Activated CD8-positive, alpha-beta T cell treated with anti-CD3 and anti-CD28 coated beads for 36 hours (primary cell): Measurements from ENCODE around the gene SRSF12. TPM values are rescaled to one million over a fixed set of nuclear protein-coding genes. Genes with fewer than 3 reads are reported as not detected.

ENCODE experiments used
- ATAC-seq: fragments of 200-7000 bp; cut with Tn5 transposase; one replicate; pipeline ENCODE4 v1.10.0; 2021; ENCODE audit warnings: mild to moderate bottlenecking, moderate library complexity
- CTCF ChIA-PET: fragments of 350-600 bp; sonication (Branson Sonifier 250); formaldehyde crosslinking; loops from one replicate; lab custom pipeline; 2021; ENCODE audit warnings: antibody characterized with exemption; lab: Charles Lee
- POLR2A ChIA-PET: fragments of 350-600 bp; sonication (Branson Sonifier 250); formaldehyde crosslinking; loops from one replicate; lab custom pipeline; 2021; ENCODE audit warnings: antibody characterized with exemption; lab: Charles Lee
- DNase-seq: peaks from one replicate; pipeline ENCODE4 v3.0.0-alpha.2; 2020
- H3K27ac Mint-ChIP-seq: one replicate; pipeline ENCODE4 v1.8.0; 2021; ENCODE audit warnings: mild to moderate bottlenecking, mixed read lengths
- H3K27me3 Mint-ChIP-seq: one replicate; pipeline ENCODE4 v1.8.0; 2021; ENCODE audit warnings: mixed read lengths
- H3K36me3 Mint-ChIP-seq: one replicate; pipeline ENCODE4 v1.8.0; 2021; ENCODE audit warnings: low read depth, mixed read lengths
- H3K4me1 Mint-ChIP-seq: one replicate; pipeline ENCODE4 v1.8.0; 2021; ENCODE audit warnings: low read depth, mixed read lengths
- H3K4me3 Mint-ChIP-seq: one replicate; pipeline ENCODE4 v1.8.0; 2021; ENCODE audit warnings: mild to moderate bottlenecking, moderate library complexity, mixed read lengths
- H3K9me3 Mint-ChIP-seq: one replicate; pipeline ENCODE4 v1.8.0; 2021; ENCODE audit warnings: mixed read lengths
- intact Hi-C: fragments of 100-400 bp; cut with micrococcal nuclease; formaldehyde crosslinking; loops from one replicate; pipeline ENCODE4 v1.10.0; 2022
- total RNA-seq, 2 experiments: library from RNA; stranded (reverse); gene quantifications; one replicate each; pipeline ENCODE4 v1.2.3, GENCODE V29; 2021
- TF ChIP-seq, protein P1 (sequence below): fragments of 200-600 bp; IDR thresholded peaks from one replicate; pipeline ENCODE4 v1.8.0; 2022; ENCODE audit warnings: antibody characterized with exemption, mild to moderate bottlenecking

Gene SRSF12
- total RNA-seq, 2 experiments from 2014 or later, result 0.83 to 1.1 TPM

DNA sequence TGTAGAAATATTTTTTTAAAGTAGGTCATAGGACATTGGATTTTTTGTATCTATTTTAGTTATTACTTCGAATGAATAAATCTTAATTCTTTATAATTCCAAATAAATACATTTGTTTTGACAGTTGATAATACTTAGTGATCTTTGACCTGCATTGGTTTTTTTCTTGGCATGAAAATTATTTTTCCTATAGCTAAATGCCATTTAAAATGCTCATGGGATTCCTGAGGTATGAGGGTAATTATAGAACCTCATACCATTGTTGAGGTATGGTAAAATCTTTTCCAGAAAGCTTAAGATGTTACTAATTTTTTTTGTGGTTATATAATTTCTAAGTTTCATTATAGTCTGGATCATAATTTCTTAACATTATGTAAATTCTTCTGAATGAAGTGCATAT lies 36.3 kb upstream of the SRSF12 start:
- H3K27me3 Mint-ChIP-seq, result no peaks in the 10 kb centered on the region
- DNase-seq, result no peak
- peaks cover 4% of the 10 kb centered on the region for H3K4me1 Mint-ChIP-seq
- peaks cover 37% of the 10 kb centered on the region for H3K36me3 Mint-ChIP-seq
- ChIA-PET CTCF (interaction anchor here (0.8 to 1.3 kb wide), 2 partner anchors 181 to 218 kb away, joined by 3 to 4 read pairs; no protein-coding TSS in a partner anchor), POLR2A (interaction anchor here (1.1 kb wide), 1 partner anchor 8 kb away, joined by 8 read pairs; the partner anchor contains the start of gene PM20D2)
- TF ChIP-seq, protein P1, sequence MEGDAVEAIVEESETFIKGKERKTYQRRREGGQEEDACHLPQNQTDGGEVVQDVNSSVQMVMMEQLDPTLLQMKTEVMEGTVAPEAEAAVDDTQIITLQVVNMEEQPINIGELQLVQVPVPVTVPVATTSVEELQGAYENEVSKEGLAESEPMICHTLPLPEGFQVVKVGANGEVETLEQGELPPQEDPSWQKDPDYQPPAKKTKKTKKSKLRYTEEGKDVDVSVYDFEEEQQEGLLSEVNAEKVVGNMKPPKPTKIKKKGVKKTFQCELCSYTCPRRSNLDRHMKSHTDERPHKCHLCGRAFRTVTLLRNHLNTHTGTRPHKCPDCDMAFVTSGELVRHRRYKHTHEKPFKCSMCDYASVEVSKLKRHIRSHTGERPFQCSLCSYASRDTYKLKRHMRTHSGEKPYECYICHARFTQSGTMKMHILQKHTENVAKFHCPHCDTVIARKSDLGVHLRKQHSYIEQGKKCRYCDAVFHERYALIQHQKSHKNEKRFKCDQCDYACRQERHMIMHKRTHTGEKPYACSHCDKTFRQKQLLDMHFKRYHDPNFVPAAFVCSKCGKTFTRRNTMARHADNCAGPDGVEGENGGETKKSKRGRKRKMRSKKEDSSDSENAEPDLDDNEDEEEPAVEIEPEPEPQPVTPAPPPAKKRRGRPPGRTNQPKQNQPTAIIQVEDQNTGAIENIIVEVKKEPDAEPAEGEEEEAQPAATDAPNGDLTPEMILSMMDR, result no peak
- H3K9me3 Mint-ChIP-seq, result no peaks in the 10 kb centered on the region
- no peak for ATAC-seq
- no peak overlapping the region for H3K27ac Mint-ChIP-seq
- no peak overlapping the region for H3K4me3 Mint-ChIP-seq
- intact Hi-C loops, result no loop called here

DNA sequence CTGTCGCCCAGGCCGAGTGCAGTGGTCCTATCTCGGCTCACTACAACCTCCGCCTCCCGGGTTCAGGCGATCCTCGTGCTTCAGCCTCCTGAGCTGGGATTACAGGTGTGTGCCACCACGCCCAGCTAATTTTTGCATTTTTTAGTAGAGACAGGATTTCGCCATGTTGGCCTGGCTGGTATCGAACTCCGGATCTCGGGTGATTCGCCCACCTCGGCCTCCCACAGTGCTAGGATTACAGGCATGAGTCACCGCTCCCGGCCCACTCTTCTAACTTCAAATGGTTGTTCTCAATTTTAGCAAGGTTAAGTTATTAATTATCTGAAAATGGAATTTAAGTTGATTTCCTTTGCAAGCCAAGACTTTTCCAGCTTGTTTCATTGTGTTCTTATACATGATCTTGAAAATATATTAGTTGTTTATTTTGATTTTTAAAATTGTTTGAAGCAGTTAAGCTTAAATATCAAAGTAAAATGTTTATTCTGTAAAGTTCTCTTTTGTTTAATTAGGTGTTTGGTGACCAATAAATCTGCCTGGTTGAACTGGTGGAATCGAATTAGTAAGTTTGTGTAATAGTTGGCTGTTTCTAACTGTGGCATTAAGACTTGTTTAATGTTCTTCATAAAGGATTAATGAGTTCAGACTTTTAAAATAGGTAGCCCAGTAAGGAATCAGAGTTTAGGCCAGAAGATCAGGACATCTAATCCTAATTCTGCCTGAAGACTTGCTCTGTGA lies 30.3 kb upstream of the SRSF12 start:
- POLR2A ChIA-PET, result interaction anchor here (0.6 to 8.0 kb wide), 4 partner anchors 9 to 66 kb away, joined by 3 to 108 read pairs (median 4); partner anchors contain the start of gene PNRC1
- H3K27ac Mint-ChIP-seq, result no peak overlapping the region
- TF ChIP-seq, protein P1, result no peak
- CTCF ChIA-PET, result interaction anchor here (1.0 to 3.8 kb wide), 5 partner anchors 8 to 165 kb away, joined by 3 to 22 read pairs (median 6); partner anchors contain the start of gene PNRC1
- no peaks in the 10 kb centered on the region for H3K9me3 Mint-ChIP-seq
- H3K4me1 Mint-ChIP-seq, result peaks cover 33% of the 10 kb centered on the region
- ATAC-seq, result no peak
- intact Hi-C loops, result loop anchor here (10.0 kb wide), 1 partner anchor 163 kb away; no protein-coding TSS in a partner anchor
- peak overlapping the region; percentile 58 for H3K4me3 Mint-ChIP-seq
- peaks cover 32% of the 10 kb centered on the region for H3K36me3 Mint-ChIP-seq
- peak; percentile 67 for DNase-seq
- H3K27me3 Mint-ChIP-seq, result peaks cover 2% of the 10 kb centered on the region

DNA sequence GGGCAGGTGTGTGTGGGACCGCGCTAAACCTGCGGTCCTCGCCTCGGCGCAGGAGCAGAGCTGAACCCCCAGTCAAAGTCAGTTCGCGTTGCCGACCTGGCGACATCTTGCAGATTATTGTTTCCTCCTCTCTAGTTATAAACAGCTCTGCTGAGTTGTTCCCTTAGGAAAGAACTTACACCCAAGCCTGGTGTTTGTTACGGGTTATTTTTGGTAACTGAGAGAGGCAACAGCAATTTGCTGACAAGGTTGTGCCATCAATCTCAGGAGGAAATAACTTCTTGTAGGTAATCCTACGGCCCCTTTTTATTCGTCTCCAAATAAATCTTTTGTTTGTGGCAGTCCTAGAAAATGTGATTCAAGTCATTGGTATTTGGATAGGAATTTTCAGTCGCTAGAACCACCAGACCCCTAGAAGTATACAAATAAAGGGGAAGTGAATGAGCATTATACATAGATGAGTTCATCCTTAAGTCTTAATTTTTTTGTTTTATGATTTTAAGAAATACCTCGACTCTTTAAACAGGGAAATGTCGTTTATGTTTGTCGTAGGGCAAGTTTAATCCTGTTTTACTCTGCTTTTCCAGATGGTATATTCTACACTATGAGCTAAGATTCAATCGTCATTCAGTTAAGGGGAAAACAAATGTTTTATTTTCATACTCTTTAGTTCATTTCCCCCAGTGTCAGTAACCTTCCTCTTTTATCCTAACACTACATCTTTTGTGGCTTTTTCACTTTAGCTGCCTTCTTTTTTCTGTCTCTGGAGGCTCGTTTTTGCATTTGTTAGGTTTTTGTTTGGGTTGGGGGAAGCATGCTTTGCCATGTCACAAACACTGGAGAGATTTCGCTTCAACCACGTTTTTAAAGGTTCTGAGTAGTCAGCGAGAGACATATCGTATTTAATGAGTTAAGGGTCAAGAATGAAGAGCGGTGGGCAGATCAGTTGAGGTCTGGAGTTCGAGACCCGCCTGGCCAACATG lies 29.1 kb upstream of the SRSF12 start:
- Mint-ChIP-seq H3K27ac (peak overlapping the region; percentile 67), H3K27me3 (peaks cover 2% of the 10 kb centered on the region), H3K4me1 (peaks cover 33% of the 10 kb centered on the region), H3K4me3 (peak overlapping the region; percentile 82), H3K36me3 (peaks cover 30% of the 10 kb centered on the region), H3K9me3 (no peaks in the 10 kb centered on the region)
- peak; percentile 38 for DNase-seq
- ATAC-seq, result no peak
- ChIA-PET POLR2A (interaction anchor here (0.6 to 8.0 kb wide), 10 partner anchors 8 to 1430 kb away, joined by 3 to 108 read pairs (median 4); partner anchors contain the start of gene PNRC1), CTCF (interaction anchor here (1.2 to 3.8 kb wide), 5 partner anchors 10 to 164 kb away, joined by 3 to 22 read pairs (median 6); partner anchors contain the start of gene PNRC1)
- intact Hi-C loops, result loop anchor here (10.0 kb wide), 1 partner anchor 162 kb away; no protein-coding TSS in a partner anchor
- TF ChIP-seq, protein P1, result no peak

DNA sequence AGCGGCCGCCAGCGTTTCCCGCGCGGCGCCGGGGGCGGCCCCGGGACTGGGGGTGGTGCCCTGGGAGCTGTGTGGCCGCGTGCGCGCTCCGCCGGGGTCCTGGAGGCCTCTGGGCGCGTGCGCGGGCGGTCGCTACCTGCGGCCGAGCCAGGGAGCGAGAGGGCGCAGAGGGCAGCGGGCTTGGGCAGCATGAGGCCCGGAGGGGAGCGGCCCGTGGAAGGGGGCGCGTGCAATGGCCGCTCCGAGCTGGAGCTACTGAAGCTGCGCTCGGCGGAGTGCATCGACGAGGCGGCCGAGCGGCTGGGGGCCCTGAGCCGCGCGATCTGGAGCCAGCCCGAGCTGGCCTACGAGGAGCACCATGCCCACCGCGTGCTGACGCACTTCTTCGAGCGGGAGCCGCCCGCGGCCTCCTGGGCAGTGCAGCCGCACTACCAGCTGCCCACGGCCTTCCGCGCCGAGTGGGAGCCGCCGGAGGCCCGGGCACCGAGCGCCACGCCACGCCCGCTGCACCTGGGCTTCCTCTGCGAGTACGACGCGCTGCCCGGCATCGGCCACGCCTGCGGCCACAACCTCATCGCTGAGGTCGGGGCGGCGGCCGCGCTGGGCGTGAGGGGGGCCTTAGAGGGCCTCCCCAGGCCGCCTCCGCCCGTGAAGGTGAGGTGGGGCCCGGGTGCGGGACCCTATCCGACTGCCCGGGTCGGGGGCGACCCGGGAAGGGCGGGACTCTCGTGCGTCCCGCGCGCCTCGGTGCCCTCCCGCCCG lies 28.3 kb upstream of the SRSF12 start, which contains the start of gene PM20D2:
Gene PM20D2, plus strand, starts transcription at position 100 of the 762 bp plus-strand sequence. Its CDS starts 90 bp downstream, at position 190.
- TF ChIP-seq, protein P1, result no peak
- ChIA-PET CTCF (interaction anchor here (1.0 to 3.8 kb wide), 10 partner anchors 9 to 183 kb away, joined by 3 to 22 read pairs (median 4); partner anchors contain the start of genes PNRC1 and RNGTT), POLR2A (interaction anchor here (0.6 to 8.0 kb wide), 11 partner anchors 8 to 1431 kb away, joined by 3 to 108 read pairs (median 3); partner anchors contain the start of gene PNRC1)
- peaks cover 2% of the 10 kb centered on the region for H3K27me3 Mint-ChIP-seq
- ATAC-seq (peak; percentile 82), DNase-seq (peak; percentile 79)
- intact Hi-C loops, result loop anchor here (2.0 to 10.0 kb wide), 2 partner anchors 65 to 161 kb away; partner anchors contain the start of gene PNRC1
- H3K36me3 Mint-ChIP-seq, result peaks cover 26% of the 10 kb centered on the region
- peak within 1 kb of the TSS; percentile 88 for H3K4me3 Mint-ChIP-seq
- H3K9me3 Mint-ChIP-seq, result no peaks in the 10 kb centered on the region
- H3K27ac Mint-ChIP-seq, result peak within 1 kb of the TSS; percentile 98
- peaks cover 33% of the 10 kb centered on the region for H3K4me1 Mint-ChIP-seq
